ENCODE data around the gene ZSWIM5. TPM values are rescaled to one million over a fixed set of nuclear protein-coding genes. Genes with fewer than 3 reads are reported as not detected.
A peak's percentile ranks its signal among the peaks of the same experiment; 100 is the strongest.

Gene ZSWIM5
- total RNA-seq, 1 donor from 2014 or later: 13.2 TPM

DNA sequence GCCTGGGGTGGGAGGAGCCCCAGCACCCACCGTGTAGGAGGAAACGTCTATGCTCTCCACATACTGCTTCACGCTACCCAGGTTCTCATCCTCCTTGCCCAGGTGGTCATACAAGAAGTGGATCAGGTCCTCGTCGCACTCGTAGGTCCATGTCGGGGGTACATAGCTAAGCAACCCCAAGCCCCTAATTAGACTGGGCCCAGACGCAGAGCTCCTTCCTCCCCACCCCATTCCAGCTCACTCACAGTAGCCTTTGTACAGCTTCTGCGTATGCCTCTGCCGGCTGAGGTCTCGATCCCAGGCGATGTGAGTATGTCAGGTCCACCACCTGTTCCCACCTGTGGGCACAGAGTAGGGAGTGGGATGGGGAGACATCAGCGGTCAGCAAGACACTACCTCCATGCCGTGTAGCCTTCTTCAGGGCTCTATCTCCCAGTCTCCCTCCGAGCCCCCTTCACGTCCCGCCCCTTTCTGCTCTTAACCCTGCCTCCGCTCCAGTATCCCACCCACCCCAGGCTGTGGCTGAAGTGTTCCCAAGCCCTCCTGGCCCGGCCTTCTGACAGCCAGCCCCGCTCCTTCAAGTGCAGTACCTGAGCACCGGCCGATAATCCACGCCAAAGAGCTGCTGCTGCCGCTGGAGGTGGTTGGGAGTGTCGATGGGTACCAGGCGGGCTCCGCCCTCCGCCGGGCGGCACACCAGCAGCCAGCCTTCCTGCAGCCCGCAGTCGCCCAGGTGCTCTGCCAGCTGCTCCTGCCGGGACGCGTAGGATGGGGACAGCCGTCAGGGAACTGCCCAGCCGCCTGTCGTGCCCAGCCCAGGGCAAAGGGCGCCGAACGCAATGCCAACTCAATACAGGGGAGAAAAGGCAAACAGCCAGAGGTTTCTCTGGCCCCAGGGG is 196.2 kb downstream of the ZSWIM5 start:
- Mint-ChIP-seq H3K4me1 (peaks cover 37% of the 10 kb centered on the region), H3K36me3 (ENCODE audit: low read depth) (no peaks in the 10 kb centered on the region), H3K27ac (ENCODE audit: unreplicated experiment) (no peak overlapping the region), H3K27me3 (ENCODE audit: low read depth) (no peaks in the 10 kb centered on the region), H3K4me3 (peak overlapping the region; percentile 90), H3K9me3 (no peaks in the 10 kb centered on the region)
- no peak for DNase-seq (ENCODE audit: low read depth, low spot score)
- TF ChIP-seq, protein P1, sequence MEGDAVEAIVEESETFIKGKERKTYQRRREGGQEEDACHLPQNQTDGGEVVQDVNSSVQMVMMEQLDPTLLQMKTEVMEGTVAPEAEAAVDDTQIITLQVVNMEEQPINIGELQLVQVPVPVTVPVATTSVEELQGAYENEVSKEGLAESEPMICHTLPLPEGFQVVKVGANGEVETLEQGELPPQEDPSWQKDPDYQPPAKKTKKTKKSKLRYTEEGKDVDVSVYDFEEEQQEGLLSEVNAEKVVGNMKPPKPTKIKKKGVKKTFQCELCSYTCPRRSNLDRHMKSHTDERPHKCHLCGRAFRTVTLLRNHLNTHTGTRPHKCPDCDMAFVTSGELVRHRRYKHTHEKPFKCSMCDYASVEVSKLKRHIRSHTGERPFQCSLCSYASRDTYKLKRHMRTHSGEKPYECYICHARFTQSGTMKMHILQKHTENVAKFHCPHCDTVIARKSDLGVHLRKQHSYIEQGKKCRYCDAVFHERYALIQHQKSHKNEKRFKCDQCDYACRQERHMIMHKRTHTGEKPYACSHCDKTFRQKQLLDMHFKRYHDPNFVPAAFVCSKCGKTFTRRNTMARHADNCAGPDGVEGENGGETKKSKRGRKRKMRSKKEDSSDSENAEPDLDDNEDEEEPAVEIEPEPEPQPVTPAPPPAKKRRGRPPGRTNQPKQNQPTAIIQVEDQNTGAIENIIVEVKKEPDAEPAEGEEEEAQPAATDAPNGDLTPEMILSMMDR (conservative IDR thresholded peaks at IDR 0.05): no peak

DNA sequence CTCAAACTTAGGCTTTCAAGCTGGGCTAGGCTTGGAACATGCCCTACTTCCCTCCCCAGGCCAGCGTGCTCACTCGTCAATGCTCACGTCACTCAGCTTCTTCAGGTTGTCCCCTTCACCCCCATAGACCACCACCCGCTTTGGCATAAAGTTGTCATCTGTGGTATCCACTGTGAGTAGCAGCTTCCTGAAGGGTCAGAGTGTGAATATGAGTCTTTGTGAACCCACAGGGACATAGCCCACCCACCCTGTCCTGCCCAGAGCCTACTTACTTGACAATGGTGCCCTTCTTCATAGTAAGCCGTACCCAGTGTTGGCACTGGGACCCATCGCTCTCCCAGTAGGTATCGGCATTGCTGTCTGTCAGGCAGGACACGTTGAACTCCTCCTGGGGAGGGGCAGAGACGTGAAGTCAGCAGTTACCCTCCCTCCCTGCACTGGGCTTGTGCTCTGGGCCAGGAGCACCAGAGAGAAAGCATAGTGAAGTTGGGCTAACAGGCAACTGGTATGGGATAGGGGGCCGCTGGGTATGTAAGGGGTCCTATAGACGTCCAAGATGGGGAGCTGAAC is 197.0 kb downstream of the ZSWIM5 start:
- peaks cover 33% of the 10 kb centered on the region for H3K4me1 Mint-ChIP-seq
- no peaks in the 10 kb centered on the region for H3K9me3 Mint-ChIP-seq
- DNase-seq (ENCODE audit: low read depth, low spot score): no peak
- H3K27ac Mint-ChIP-seq (ENCODE audit: unreplicated experiment): no peak overlapping the region
- peak overlapping the region; percentile 90 for H3K4me3 Mint-ChIP-seq
- H3K27me3 Mint-ChIP-seq (ENCODE audit: low read depth): no peaks in the 10 kb centered on the region
- TF ChIP-seq, protein P1 (conservative IDR thresholded peaks at IDR 0.05): no peak
- no peaks in the 10 kb centered on the region for H3K36me3 Mint-ChIP-seq (ENCODE audit: low read depth)

DNA sequence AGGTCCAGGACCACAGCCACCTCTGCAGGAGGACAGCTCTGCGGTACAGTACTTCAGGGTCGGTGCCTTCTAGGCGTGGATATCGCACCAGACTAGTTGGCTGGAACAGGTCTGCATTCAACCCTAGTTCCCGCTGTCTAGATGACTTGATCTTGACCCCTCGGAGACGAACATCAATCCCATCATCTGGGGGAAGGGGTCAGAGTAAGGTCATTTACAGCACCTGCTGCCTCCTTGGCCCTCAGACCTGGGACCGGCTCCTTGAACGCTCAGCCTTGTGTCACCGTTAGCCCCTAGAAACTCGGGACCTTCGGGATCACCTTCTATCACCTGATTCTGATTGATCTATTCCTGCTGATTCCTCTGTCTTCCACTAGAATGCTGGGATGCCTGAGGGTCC is 197.9 kb downstream of the ZSWIM5 start:
- Mint-ChIP-seq H3K27ac (ENCODE audit: unreplicated experiment) (no peak overlapping the region), H3K4me3 (peak overlapping the region; percentile 90), H3K27me3 (ENCODE audit: low read depth) (no peaks in the 10 kb centered on the region), H3K9me3 (no peaks in the 10 kb centered on the region), H3K36me3 (ENCODE audit: low read depth) (no peaks in the 10 kb centered on the region), H3K4me1 (peaks cover 31% of the 10 kb centered on the region)
- TF ChIP-seq, protein P1 (conservative IDR thresholded peaks at IDR 0.05): no peak
- no peak for DNase-seq (ENCODE audit: low read depth, low spot score)

DNA sequence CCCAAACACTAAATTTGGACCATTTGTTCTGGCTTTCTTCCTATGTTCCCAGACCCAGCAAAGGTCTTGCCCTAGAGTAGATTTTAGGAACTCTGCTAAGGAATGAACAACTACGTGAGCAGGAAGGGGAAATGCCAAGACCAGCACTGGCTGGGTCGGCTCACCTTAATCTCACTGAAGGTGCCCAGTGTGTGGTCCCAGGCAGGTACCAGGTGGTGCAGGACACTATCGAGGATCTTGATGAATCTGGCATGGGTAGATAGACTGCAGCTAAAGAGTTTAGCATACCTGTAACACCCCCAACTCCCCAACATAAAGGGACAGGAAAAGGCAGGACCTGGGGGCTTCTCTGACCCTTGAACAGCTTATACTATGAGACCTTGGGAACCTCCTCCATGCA is 198.3 kb downstream of the ZSWIM5 start:
- peaks cover 28% of the 10 kb centered on the region for H3K4me1 Mint-ChIP-seq
- no peak overlapping the region for H3K27ac Mint-ChIP-seq (ENCODE audit: unreplicated experiment)
- TF ChIP-seq, protein P1 (conservative IDR thresholded peaks at IDR 0.05): no peak
- no peaks in the 10 kb centered on the region for H3K36me3 Mint-ChIP-seq (ENCODE audit: low read depth)
- H3K9me3 Mint-ChIP-seq: no peaks in the 10 kb centered on the region
- no peak for DNase-seq (ENCODE audit: low read depth, low spot score)
- H3K27me3 Mint-ChIP-seq (ENCODE audit: low read depth): no peaks in the 10 kb centered on the region
- H3K4me3 Mint-ChIP-seq: peak overlapping the region; percentile 90

DNA sequence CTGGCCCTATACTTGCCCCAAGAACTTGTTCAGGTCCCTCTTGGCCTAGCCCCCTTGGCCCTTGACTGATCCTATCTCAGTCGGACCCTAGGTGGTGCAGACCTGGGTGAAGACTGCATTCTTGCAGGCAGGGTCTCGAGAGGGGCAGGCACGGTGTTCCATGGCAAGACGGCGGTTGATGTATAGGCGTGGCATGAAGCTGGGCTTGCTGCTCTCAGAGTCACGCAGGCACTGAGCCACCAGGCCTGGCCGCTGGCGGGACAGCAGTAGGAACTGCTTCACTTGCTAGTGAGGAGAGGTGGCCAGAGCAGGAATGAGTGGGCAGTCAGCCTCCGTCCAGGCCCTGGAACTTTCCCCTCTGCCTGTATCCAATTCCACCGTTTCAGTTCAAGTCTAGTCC is 199.1 kb downstream of the ZSWIM5 start:
- TF ChIP-seq, protein P1 (conservative IDR thresholded peaks at IDR 0.05): no peak
- Mint-ChIP-seq H3K36me3 (ENCODE audit: low read depth) (peaks cover 6% of the 10 kb centered on the region), H3K4me1 (peaks cover 21% of the 10 kb centered on the region), H3K27ac (ENCODE audit: unreplicated experiment) (no peak overlapping the region), H3K4me3 (peak overlapping the region; percentile 6), H3K27me3 (ENCODE audit: low read depth) (no peaks in the 10 kb centered on the region), H3K9me3 (no peaks in the 10 kb centered on the region)
- no peak for DNase-seq (ENCODE audit: low read depth, low spot score)

Data from neural crest cell (in vitro differentiated cells).